WERI-Rb-1 (cell line): ENCODE data around the gene HOXD12.
A peak's percentile ranks its signal among the peaks of the same experiment; 100 is the strongest.

Source experiments
- DNase-seq: peaks from one replicate; pipeline ENCODE4 v3.0.0-alpha.2; 2020
- H3K27ac ChIP-seq: fragments of 250-450 bp; sonication (Bioruptor Pico); 2 replicates; pipeline ENCODE4 v1.5.1; 2020; ENCODE audit warnings: mild to moderate bottlenecking, moderate library complexity
- H3K27me3 ChIP-seq: fragments of 250-450 bp; sonication (Bioruptor Pico); 2 replicates; pipeline ENCODE4 v1.5.1; 2021; ENCODE audit warnings: mild to moderate bottlenecking, low read depth, moderate library complexity; ENCODE audit not compliant: insufficient read depth, severe bottlenecking
- H3K36me3 ChIP-seq: fragments of 250-450 bp; sonication (Bioruptor Pico); 2 replicates; pipeline ENCODE4 v1.5.1; 2020; ENCODE audit warnings: mild to moderate bottlenecking, moderate library complexity
- H3K4me3 ChIP-seq: 2 replicates; pipeline ENCODE4 v1.5.1; 2011; ENCODE audit warnings: low read depth, mild to moderate bottlenecking, control low read depth, low read length
- H3K9me3 ChIP-seq: fragments of 250-450 bp; sonication (Bioruptor Pico); 2 replicates; pipeline ENCODE4 v1.5.1; 2021; ENCODE audit warnings: mild to moderate bottlenecking, moderate library complexity; ENCODE audit not compliant: severe bottlenecking
- TF ChIP-seq, protein P1 (sequence below): IDR thresholded peaks from 2 replicates; pipeline ENCODE4 v1.5.1; 2011; ENCODE audit warnings: low read depth, mild to moderate bottlenecking, control low read depth, inconsistent platforms, low read length

Gene HOXD12

GRCh38 chr2:176095421-176095820 lies 4.2 kb upstream of the HOXD12 start:
- H3K4me3 ChIP-seq = no peak overlapping the region
- H3K27ac ChIP-seq = no peak overlapping the region
- peaks cover 9% of the 10 kb centered on the region for H3K9me3 ChIP-seq
- peaks cover 97% of the 10 kb centered on the region for H3K27me3 ChIP-seq
- no peak for DNase-seq
- no peaks in the 10 kb centered on the region for H3K36me3 ChIP-seq
- TF ChIP-seq, protein P1, sequence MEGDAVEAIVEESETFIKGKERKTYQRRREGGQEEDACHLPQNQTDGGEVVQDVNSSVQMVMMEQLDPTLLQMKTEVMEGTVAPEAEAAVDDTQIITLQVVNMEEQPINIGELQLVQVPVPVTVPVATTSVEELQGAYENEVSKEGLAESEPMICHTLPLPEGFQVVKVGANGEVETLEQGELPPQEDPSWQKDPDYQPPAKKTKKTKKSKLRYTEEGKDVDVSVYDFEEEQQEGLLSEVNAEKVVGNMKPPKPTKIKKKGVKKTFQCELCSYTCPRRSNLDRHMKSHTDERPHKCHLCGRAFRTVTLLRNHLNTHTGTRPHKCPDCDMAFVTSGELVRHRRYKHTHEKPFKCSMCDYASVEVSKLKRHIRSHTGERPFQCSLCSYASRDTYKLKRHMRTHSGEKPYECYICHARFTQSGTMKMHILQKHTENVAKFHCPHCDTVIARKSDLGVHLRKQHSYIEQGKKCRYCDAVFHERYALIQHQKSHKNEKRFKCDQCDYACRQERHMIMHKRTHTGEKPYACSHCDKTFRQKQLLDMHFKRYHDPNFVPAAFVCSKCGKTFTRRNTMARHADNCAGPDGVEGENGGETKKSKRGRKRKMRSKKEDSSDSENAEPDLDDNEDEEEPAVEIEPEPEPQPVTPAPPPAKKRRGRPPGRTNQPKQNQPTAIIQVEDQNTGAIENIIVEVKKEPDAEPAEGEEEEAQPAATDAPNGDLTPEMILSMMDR = no peak

GRCh38 chr2:176096243-176096985 lies 3.2 kb upstream of the HOXD12 start:
- no peak for DNase-seq
- H3K9me3 ChIP-seq = peaks cover 11% of the 10 kb centered on the region
- TF ChIP-seq, protein P1 = no peak
- H3K27me3 ChIP-seq = peaks cover 97% of the 10 kb centered on the region
- H3K36me3 ChIP-seq = no peaks in the 10 kb centered on the region
- H3K27ac ChIP-seq = no peak overlapping the region
- H3K4me3 ChIP-seq = 0 out of 2 replicates have a peak overlapping the region, but pooled peaks have one; percentile 43

DNA sequence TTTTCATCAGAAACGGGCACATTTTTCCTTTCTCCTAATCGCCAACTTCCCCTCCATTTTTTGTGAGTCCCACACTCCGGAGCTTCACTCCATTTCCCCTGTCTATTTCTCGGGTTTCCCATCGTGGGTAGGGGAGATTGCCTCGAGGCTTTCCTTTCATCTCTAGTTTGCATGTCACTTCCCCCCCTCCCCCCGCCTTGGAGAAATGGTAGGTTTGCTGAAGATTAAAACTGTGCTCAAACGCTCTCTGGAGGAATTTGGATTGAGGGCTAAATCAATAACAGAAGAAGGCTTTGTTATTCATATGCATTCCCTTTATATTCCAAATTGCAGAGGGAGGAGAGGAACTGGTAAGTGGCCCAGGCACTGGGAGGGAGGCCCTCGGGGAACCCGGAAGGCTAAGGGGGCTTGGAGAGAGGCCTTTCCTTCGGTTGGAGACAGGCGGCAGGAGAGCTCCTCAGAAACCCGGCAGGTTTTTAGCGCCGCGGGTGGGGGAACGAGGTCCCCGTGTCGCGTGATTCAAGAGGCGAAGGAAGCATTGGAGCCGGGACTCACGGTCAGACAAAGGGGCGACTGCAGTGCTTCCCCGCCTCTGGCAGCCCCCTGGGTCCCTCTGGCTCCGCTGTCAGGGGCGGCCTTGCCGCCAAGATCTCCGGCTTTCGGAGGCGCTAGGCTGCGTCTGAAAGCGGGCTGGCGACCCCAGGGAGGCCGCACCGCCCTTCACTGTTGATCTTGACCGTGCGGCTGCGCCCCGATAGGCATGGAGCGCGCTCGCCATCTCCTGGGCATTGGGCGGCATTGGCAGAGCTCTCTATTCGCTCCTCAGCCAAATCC lies 2.4 kb upstream of the HOXD12 start:
- peaks cover 97% of the 10 kb centered on the region for H3K27me3 ChIP-seq
- TF ChIP-seq, protein P1 = peak; percentile 94

DNA sequence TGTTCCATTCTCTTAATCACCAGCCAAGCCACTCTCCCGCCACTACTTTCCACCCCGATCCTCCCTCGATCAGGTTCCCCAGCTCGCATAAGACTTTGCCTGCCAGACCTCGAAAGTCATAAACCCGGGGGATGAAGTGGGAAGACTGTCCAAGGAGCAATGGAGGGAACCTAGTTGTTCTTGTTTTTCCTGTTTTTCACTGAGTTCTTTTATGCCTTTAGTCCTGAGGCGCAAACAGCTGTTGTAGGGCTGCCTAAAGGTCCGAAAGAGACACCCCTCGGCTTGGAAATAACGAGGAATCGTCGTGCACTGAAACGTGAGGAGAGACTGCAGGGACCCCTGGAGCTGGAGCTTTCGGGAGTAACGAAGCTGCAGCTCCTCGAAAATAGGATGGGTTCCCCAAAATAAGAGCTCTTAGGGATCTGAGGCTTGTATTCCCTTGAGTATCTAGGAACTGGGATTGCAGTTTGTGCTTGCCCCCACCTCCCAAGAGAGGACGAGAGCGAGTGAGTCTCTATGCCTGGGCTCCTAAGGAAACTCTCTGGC lies 1.7 kb upstream of the HOXD12 start:
- Histone ChIP-seq H3K9me3 (peaks cover 11% of the 10 kb centered on the region), H3K4me3 (peak overlapping the region; percentile 9; the same call in 1 of the 2 replicates), H3K27me3 (peaks cover 100% of the 10 kb centered on the region), H3K36me3 (no peaks in the 10 kb centered on the region), H3K27ac (no peak overlapping the region)
- TF ChIP-seq, protein P1 = no peak
- no peak for DNase-seq

More for the DNA sequence above, 2.4 kb upstream of the HOXD12 start:
- Histone ChIP-seq H3K9me3 (peaks cover 11% of the 10 kb centered on the region), H3K27ac (no peak overlapping the region), H3K4me3 (peak overlapping the region; percentile 43), H3K36me3 (no peaks in the 10 kb centered on the region)
- peak; percentile 77 for DNase-seq

GRCh38 chr2:176098366-176099158 lies 1.0 kb upstream of the HOXD12 start:
- TF ChIP-seq, protein P1 = no peak
- peak overlapping the region; percentile 9; the same call in 1 of the 2 replicates for H3K4me3 ChIP-seq
- peaks cover 11% of the 10 kb centered on the region for H3K9me3 ChIP-seq
- no peaks in the 10 kb centered on the region for H3K36me3 ChIP-seq
- DNase-seq = no peak
- peaks cover 100% of the 10 kb centered on the region for H3K27me3 ChIP-seq
- no peak overlapping the region for H3K27ac ChIP-seq
